GM18868 (cell line): ENCODE data around the gene PCNP.
"Not testable (repeated sequence)": the region's sequence is repeated elsewhere in the genome, so short reads cannot be mapped to it uniquely, and the experiment has no call there.

Experiments used
- ATAC-seq: cut with Tn5 transposase; IDR thresholded peaks from one replicate; pipeline ENCODE4 v1.9.1; 2021; ENCODE audit warnings: mild to moderate bottlenecking, moderate library complexity; ENCODE audit not compliant: unreplicated experiment

The PCNP gene

GRCh38 chr3:101573449-101574387, at the start of gene PCNP:
Gene PCNP, plus strand, starts transcription at chr3:101574180. Its CDS starts 36 bp downstream, at chr3:101574216.
- peak; percentile 87 for ATAC-seq

- no peak for ATAC-seq
Measured at GRCh38 chr3:101527441-101527840, 46.5 kb upstream of the PCNP start.

- no peak for ATAC-seq
Measured at GRCh38 chr3:101527906-101528305, 46.1 kb upstream of the PCNP start.

GRCh38 chr3:101529816-101530685, 43.9 kb upstream of the PCNP start:
- no peak for ATAC-seq

- ATAC-seq: no peak
Measured at GRCh38 chr3:101530686-101531047, 43.3 kb upstream of the PCNP start.

- ATAC-seq: no peak
Measured at GRCh38 chr3:101531473-101532086, 42.4 kb upstream of the PCNP start.

GRCh38 chr3:101532783-101533602, 41.0 kb upstream of the PCNP start:
- no peak for ATAC-seq

- ATAC-seq: no peak
Measured at GRCh38 chr3:101533603-101533968, 40.4 kb upstream of the PCNP start.

- ATAC-seq: no peak
Measured at GRCh38 chr3:101535221-101535620, 38.8 kb upstream of the PCNP start.

- ATAC-seq: no peak
Measured at GRCh38 chr3:101536266-101536665, 37.7 kb upstream of the PCNP start.

- ATAC-seq: not testable (repeated sequence)
Measured at GRCh38 chr3:101536955-101537354, 37.0 kb upstream of the PCNP start.

GRCh38 chr3:101542957-101543356, 31.0 kb upstream of the PCNP start:
- no peak for ATAC-seq

GRCh38 chr3:101544161-101544850, 29.7 kb upstream of the PCNP start:
- ATAC-seq: no peak

GRCh38 chr3:101548527-101549105, 25.4 kb upstream of the PCNP start:
- ATAC-seq: no peak

- no peak for ATAC-seq
Measured at GRCh38 chr3:101549473-101549872, 24.5 kb upstream of the PCNP start.

- not testable (repeated sequence) for ATAC-seq
Measured at GRCh38 chr3:101551359-101552081, 22.5 kb upstream of the PCNP start.

- not testable (repeated sequence) for ATAC-seq
Measured at GRCh38 chr3:101553381-101553780, 20.6 kb upstream of the PCNP start.

GRCh38 chr3:101556064-101556463, 17.9 kb upstream of the PCNP start:
- no peak for ATAC-seq
